NCI-H1930 (cell line): Measurements from ENCODE around the gene GAP43.

Source experiments
- DNase-seq, 2 experiments: peaks; one replicate each; lab custom pipeline; 2025; lab: John Stamatoyannopoulos, UW

GAP43 gene

DNA sequence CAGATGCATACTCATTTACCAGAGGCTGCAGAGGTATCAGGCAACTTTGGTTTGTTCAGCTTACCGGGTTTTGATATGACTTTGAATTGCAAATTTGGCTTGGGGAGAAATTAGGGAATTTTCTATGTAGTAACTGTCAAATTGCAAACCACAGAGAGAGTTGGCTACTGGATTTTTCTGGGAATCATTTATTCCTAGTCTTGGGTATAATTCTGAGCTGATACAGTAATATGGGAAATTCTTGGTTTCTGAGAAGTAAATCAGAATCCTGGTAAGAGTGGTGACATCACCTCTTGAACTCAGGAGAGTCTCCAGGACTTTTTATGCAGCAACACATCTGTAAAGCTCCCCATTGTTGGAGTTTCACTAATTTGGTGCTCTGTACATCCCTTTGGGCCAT, 39.0 kb downstream of the GAP43 start:
- DNase-seq, result no peak

DNA sequence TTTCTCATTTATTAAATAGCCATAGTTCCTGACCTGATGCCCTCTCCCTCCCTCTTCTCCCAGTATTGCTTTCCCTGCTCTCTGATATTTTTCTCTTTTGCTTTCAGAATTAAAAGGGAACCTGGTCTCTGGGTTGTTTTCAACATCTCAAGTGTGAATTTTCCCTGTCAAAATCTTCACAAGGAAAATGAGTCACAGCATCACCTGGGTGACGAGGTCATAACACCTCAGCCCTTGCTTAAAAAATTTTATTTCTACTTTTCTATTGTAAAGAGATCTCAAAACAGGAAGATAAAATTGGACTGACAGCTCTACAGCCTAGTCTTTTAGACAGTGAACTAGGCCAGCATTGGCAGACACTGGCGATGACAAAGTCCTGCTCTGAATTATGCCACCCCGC, 40.1 kb downstream of the GAP43 start:
- DNase-seq, result no peak

DNA sequence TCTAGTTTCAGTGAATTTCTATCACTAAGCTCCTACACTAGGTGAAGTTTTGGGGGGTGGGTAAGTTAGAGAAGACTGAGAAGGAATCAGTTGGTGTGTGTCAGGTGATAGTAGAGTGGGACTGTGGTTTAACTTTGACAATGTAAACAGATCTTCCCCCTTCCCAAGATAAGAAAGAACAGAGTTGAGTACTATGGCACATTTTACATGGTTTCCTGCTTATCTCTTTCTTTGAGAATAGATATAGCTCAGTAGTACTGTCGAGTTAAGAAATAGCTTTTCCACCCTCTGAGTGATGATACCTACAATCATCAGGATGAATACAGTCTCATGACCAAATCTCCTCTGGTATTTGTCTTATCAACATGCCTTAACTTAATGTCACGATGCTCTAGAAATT, 42.8 kb downstream of the GAP43 start:
- no peak for DNase-seq

DNA sequence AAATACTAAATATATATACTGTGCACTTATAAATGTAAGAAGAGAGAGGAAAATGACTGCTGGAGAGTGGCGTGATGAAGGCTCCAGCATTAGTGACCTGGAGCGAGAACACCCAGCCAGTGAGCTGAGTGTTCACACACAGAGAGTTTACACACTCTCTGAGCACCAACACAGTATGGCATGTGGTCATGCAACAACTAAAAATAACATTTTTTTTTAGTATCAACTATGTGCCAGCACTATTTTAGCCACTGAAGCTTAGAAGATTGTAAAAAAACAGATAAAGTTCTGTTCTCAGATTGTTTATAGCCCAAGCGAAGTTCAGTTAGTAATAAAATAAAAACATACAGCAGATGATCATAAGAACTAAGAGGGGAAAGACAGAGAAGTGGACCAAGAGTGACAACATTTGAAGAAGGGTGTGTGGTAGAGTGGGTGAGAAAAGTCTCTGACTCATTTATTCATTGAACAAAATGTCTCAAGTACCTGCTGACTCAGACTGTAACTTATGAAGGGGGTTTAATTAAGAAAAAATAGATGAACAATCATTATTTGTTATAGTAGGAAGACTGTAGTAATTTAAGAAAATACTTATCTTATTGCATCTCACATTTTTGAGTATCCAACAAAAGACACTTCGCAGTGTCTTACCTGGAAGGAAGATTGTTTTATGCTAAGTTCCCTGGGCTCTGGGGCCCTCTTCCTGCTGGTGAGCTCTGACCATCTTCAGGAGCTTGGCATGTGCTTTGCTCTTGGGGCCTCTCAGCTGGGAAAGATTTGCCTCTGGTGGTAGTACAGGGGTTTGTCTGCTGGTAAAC, 43.8 kb downstream of the GAP43 start:
- no peak for DNase-seq

DNA sequence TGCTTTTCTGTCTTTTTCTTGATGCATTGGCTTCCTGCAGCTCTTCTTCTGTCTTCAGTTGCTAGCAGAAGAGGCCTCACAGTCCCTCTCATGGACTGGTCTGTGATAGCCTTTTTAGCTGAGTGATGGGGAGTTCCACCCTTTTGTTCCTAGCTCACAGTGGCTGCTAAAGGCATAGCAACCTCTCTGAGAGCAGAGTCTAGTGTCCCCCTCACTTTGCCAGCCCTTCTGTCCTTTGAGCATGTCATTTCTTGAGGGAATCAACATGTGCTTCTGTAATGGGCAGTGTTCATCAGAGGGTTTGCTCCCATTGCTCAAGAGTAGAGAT, 44.4 kb downstream of the GAP43 start:
- DNase-seq, result no peak

DNA sequence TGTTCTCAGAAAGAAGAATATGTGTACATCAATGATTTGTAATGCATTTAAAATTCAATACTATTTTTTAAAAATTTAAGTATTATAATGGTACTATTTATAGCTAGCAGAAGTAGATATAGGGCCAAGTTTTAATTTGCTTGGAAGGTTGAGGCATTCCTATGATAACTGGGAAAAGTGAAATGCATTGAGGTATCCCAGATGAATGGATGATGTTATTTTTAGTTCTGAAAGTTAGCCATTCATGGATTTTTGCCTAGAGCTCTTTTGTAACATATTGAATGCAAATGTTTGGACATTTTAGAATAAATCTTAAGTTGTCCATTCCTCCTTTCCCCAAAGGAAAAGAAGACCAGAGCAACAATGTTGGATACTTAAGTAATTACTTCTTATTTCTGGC, 47.6 kb downstream of the GAP43 start:
- no peak for DNase-seq

DNA sequence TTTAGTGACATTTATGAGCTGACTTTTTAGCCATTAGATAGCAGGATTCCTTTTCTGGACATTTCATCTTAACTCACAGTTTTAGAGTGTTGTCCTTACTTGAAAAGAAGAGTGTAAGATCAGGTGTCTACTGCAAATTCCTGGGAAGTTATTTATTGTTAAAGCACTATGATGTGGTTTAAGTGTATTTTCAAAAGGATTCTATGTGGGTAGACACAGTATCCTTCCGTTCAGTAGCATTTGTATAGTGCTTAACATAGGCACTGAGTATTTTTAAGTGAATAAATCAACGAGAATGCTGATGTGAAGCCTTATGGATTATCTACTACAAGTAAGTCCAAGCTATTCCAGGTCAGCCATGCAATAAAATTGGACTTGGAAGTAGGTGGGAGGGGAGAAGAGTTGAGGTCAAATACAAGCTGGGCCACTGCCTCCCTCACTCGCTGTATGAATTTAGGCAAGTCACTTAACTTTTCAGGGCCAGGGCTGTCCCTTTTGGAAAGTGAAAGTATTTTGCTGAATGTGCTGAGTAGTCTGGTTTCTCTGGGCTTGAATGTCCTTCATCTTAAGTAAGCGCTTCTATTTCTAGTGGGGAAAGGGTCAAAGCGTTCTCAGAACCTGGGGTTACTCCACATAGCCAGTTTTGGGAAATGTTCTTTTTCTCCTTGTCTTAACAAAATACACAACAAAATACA, 48.6 kb downstream of the GAP43 start:
- DNase-seq, result no peak

DNA sequence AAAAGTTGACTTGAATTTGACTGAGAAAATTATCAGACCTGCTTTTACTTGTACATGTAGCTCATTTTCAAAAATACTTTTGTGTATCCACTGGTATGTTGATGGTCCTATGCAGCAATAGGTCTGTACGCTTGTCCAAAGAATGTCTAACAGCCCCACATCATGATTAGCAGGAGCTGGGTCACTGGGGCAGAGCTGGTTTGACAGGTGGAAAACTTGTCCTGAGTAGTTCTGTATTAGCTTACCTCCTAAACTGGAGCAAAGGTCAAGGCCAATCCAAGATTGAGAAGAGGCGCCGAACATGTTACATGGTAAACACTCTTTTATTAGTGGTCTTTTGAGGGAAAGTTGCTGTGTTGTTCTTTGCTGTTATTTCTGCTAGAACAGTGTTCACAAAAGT, 50.6 kb downstream of the GAP43 start:
- no peak for DNase-seq

DNA sequence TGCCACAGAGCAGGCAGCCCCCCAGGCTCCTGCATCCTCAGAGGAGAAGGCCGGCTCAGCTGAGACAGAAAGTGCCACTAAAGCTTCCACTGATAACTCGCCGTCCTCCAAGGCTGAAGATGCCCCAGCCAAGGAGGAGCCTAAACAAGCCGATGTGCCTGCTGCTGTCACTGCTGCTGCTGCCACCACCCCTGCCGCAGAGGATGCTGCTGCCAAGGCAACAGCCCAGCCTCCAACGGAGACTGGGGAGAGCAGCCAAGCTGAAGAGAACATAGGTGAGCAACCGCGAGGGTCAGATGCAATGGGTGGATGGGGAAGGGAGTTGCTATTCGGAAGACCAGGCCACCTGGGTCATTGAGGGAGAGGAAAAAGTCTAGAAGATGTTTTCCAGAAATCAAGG, 53.0 kb downstream of the GAP43 start:
- DNase-seq, result no peak

DNA sequence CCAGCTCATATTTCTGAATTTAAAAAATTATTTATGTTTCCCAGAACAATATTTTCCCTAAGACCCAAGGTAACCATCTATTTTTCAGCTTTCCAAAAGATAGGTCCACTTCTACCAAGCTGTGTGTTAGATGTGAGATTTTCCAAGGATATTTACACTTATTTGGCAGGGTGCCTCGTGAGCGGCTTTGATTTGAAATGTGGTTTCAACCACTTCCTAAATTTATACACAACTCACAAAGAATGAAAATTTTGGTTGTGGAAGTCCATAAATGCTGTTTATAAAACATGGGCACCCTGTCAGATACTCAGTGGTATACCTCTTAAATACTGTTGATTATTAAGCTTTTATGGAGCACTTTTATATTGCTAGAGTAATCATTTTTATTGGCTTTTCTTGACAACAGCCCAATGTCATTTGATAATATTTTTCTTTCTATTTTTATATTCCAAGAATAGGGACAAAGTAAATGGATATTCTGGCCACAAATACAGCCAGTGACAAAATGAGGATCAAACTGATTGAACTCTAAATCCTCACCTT, 57.6 kb downstream of the GAP43 start:
- DNase-seq, result no peak

DNA sequence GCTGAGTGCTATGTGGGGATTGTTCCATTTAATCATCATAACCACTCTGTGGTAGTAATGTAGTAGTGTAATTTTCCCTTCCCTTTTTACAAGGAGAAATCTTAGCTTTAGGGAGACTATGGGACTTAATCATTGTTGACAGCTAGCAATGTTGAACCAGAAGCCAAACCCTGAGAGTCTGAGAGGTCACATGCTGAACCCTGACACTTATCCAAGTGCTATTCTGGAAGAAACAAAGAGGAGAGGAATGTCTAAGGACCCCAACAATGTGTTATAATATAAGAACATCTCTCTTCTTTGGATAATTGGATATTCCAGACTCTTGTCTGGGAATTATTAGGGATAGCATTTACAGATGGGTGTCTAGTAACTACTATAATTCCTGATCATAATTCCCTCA, 58.4 kb downstream of the GAP43 start:
- DNase-seq, result no peak

DNA sequence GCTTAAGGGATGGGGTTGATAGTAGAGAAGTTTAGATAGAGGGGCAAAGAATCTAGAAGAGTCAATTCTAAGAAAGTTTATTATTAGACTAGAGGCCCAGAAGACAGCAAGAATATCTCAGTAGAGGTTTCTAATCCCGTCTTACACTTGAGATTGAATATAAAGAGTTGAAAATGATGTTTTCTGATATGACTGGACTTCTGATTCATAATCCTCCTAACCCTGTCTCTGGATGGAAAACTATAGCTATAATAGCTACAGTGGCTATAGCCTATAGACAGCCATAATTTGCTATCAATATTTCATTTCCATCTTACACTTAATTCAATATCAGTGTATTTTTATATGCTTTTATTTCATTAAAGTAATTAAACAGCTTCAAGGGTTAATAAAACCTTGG, 60.0 kb downstream of the GAP43 start:
- DNase-seq, result no peak

DNA sequence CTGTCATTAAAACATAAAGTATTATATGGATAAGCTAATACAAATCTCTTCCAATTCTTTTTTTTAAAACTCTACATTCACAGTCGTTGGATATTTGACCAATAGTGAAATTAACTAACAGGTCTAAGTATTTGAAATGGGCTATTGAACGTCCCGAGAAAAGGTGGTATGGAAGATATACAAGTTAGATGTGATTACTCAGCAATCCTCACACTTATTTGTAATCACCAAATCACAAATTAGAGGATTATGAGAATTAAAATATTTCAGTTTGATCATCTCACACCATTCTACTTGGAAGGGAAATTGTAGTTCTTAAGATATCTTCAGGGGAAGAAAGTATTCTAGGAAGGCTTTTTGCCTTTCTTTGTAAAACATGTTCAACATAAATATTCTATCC, 60.5 kb downstream of the GAP43 start:
- DNase-seq, result no peak

DNA sequence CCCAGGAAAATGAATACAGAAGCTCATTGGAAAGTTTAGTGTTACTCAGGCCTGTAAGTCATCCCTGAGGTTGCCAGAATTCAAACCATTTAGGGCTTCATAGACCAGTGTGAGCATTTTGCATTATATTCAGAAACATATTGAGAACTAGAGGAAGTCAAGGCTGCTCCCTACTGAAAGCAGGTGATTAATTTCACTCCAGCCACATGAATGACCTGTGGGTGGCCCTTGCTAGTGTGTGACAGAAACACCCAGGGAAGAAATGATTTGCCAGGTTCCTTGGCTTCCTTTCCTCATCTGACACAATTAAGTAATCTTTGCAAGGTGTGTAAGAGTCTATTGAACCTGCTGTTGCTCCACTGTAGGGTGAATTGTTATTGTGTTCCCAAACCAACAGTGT, 61.8 kb downstream of the GAP43 start:
- DNase-seq, result no peak

DNA sequence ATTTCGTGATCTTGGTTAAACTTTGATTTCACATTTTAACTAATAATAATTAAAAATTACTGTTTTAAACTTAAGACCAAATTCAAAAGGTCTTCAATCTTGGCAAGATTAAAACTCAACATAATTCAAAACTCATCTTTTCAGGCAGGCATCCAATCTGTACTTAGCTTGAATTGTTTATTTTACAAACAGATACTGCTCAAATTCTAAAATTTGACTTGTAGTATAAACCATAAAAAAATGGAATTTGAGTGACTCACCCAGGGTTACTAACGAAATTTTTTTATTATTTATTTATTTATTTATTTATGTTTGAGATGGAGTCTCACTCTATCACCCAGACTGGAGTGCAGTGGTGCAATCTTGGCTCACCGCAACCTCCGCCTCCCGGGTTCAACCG, 64.4 kb downstream of the GAP43 start:
- no peak for DNase-seq

DNA sequence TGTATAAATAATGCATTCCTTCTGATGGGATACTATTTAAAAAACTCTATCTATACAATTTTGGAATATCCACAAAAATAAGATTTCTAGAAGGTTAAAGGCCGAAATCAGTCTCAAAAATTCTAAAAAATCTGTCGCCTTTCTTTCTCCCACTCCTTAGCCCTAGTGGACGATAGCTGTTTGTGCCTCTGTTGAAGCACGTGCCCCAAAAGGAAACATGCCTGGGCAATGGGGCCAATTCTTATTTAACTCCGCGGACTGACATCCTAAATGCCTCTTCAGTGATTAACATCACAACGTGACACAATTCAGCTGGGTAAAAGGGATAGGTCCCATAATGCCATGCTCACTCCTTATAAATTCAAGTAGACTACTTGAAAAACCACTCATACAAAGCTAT, 65.1 kb downstream of the GAP43 start:
- no peak for DNase-seq

DNA sequence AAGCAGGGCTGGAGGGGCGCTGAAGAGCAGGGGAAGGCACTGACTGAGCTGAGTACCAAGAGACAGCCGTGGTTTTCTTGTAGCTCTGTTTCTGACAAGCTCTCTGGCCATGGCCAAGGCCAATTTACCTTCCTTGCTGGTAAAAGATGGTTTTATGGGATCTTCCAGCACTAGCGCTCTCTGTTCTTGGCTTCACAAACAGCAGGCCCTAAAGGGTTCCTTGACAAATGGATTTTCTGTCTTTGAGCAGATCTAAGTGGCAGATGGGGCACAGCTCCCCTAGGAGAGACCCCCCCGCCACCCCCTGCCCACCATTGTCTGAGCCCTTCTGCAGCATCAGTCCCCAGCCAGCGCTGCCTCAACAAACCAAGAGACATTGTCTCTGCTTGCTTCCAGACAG, 66.6 kb downstream of the GAP43 start:
- DNase-seq, result no peak

DNA sequence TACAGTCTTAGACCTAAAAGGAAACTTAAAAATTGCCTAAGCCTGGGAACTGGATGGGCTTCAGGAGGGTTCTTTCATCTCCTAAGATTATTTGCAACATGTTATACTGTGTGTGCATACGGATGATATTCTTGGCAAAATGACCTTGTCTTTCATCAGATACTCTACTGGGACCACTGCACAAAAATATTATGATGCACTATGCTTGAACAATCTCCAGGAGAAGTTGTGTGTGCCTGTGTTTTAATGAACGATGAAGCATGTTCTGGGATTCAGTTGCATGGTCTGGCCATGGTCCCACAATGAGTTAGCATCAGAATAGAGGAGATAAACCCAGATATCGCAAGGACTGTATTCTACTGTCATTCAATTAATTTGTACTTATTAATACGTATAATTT, 68.7 kb downstream of the GAP43 start:
- DNase-seq, result no peak

DNA sequence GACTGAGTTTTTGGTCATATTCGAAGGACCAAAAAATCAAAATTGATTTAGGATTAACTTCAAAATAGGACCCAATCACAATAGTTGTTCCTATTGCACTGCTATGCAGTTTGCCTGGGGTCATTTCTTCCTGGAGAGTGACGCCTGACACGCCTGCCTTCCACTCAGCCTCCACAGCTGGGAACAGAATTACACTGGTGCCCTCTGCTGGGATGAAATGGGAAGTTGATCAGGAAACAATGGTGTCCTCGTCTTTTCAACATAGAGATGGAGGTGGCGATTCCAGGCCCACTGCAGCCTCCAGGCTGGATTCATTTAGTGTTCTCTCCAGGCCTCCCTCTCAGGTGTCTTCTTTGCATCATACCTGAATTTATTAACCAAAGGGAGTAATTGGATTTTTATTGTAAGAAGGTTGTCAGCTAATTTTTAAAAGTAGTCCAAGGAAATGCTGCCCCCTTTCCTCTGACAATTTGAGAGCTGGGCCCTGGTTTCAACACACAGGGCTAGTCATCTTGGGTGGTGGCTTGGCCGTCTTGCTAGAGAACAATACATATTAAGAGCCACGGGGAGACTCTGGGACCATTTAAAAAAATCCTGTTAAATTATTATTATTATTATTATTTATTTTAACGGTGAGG, 69.7 kb downstream of the GAP43 start:
- DNase-seq, result peak; percentile 60 to 76

DNA sequence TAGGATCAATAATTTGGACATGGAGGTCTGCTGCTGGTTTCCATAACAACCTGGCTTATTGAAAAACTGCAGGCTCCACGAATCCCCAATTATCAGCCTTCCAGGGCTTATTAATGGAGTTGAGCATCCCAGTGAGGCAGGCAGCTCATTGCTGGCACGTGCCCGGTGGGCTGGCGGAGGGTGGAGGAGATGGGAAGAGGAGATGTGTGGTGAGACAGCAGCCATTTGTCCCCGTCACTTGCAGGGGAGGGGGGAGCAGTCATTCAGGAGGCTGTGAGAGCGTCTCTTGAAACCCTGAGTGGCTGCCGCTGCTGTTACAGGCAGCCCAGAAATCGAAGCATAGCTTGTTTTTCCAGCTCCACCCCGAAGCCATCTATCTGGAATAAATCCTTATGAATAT, 70.6 kb downstream of the GAP43 start:
- DNase-seq, result no peak

DNA sequence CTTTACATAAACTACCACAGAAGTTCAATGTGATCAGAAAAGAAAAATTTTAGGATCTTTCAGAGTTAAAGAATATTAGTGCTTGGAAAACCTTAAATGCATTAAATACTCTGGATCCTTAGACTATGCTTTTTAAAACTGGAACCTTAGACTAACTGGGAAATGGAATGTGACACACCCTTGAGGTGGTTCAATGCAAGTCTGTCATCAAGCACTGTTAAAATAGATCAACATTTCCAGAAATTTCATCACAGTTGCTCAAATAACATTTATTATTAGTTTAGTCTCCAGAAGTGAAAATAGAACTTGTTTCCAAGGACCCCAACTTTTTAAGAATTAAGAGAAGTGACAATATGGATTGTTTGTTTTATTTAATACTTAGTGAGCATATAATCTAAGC, 71.8 kb downstream of the GAP43 start:
- DNase-seq, result no peak

DNA sequence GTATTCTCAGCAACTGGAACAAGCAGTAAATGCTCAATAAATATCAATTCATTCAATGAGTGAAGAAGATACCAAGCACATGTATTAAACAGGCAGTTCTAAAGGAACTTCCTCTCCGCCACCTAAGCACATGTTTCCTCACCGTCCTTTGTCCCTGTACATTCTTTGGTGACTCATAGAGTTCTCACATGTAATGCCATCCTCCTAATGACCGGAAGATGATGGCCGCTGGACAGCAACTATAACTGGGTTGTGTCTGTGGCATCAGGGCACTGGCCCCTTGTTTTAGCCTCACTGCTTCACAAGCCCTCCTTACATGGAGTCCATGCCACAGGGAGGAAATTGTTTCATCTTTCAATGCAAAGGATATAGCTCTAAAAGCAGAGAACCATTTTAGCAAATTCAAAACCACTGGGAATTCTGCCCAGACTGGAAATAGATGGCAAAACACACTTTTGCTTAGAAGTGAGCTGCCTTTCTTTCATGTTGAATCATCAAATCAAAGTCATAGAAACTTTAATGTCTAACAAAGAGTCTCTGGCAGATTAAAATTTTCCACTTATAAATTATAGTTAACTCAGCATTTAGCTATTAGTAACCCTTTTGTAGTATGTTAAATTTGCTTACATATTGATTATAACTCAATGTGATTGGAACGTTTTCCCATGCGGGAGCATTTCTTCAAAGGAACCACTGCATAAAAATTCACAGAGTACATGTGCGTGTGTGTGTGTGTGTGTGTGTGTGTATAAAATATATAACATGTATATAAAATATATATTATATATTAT, 74.1 kb downstream of the GAP43 start:
- no peak for DNase-seq
